GM12865 (cell line): ENCODE results near the gene IGSF23.

ENCODE experiments used
- DNase-seq: peaks from one replicate; pipeline ENCODE4 v3.0.0; 2010; ENCODE audit warnings: low read depth
- H3K4me3 ChIP-seq: 2 replicates; pipeline ENCODE4 v1.5.1; 2011; ENCODE audit warnings: mild to moderate bottlenecking, low read depth, low read length, control low read depth
- CTCF ChIP-seq: IDR thresholded peaks from 2 replicates; pipeline ENCODE4 v1.5.1; 2011; ENCODE audit warnings: low read length, control low read depth, low read depth, inconsistent platforms; ENCODE audit not compliant: insufficient read depth; ENCODE audit errors: missing control alignments

The IGSF23 gene

GRCh38 chr19:44642377-44642776 lies 29.0 kb downstream of the IGSF23 start:
- no peak for DNase-seq
- TF ChIP-seq CTCF, result no peak
- no peak overlapping the region for H3K4me3 ChIP-seq

- peak; percentile 42 for DNase-seq
- peak within 1 kb of the TSS; percentile 51 for H3K4me3 ChIP-seq
- TF ChIP-seq CTCF, result no peak
Measured at GRCh38 chr19:44643605-44644401, 30.4 kb downstream of the IGSF23 start, which contains the start of gene PVR. TSS of gene PVR (plus strand) at chr19:44643910. CDS start at chr19:44644097, 187 bp downstream.

DNA sequence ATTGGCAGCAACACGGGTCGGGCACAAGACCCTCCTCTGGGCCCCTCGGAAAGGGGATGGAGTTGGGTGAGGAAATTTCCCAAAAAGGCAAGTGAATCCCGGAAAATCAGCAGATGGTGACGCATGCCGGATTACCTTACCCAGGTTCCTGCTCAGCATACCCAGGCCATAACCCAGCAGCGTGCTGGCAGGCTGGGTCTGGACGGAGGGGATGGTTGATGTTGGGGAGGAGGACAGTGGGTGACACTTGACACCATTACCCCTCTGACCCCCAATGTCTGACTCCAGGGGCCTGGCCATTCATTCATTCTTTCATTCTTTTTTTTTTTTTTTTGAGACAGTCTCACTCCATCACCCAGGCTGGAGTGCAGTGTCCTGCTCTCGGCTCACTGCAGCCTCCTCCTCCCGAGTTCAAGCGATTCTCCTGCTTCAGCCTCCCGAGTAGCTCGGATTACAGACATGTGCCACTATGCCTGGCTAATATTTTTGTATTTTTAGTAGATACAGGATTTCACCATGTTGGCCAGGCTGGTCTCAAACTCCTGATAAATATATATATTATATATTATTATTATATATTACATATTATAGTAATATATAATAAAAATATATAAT lies 31.1 kb downstream of the IGSF23 start:
- H3K4me3 ChIP-seq, result peak overlapping the region; percentile 51
- no peak for DNase-seq
- no peak for TF ChIP-seq CTCF

DNA sequence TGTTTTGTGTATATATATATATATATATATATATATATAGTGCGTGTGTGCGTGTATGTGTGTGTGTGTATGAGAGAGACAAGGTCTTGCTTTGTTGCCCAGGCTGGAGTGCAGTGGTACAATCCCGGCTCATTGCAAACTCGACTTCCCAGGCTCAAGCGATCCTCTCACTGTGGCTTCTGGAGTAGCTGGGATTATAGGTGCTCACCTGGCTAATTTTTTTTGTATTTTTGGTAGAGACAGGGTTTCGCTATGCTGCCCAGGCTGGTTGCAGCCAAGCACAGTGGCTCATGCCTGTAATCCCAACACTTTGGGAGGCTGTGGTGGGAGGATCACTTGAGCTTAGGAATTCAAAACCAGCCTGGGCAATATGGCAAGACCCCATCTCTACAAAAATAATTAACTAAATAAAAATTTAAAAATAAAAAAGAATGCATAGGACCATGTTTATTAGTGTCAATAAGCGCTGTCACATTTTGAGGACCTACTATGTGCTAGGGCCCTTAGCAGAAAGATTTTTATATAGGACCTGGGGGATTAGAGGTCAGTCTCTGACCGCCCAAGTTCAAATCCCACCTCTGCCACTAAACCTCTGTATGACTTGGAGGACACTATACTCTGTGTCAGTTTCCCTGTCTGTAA lies 32.2 kb downstream of the IGSF23 start:
- H3K4me3 ChIP-seq, result no peak overlapping the region

DNA sequence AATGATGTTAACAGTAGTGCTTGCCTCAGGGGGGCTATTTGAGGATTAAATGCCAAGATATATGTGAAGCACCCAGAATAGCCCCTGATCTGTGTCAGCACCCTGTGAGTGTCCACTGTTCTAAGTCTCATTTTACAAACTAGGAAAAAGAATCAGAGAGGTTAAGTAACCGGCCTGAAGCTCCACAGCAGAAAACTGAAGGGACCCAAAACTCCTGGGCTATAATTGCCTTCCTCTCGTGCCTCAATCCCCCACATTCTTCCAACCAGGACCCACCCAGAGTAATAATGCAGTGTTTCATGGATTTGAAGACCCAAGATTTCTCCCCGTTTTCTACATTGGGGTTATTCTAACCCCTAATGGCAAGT lies 32.7 kb downstream of the IGSF23 start:
- DNase-seq, result no peak
- no peak for TF ChIP-seq CTCF

More for the DNA sequence above, 32.2 kb downstream of the IGSF23 start:
- TF ChIP-seq CTCF, result no peak
- no peak for DNase-seq

DNA sequence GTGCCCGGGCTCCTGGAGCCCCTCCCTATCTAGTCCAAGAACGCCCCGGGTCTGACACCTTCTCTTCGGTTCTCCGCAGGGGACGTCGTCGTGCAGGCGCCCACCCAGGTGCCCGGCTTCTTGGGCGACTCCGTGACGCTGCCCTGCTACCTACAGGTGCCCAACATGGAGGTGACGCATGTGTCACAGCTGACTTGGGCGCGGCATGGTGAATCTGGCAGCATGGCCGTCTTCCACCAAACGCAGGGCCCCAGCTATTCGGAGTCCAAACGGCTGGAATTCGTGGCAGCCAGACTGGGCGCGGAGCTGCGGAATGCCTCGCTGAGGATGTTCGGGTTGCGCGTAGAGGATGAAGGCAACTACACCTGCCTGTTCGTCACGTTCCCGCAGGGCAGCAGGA lies 33.8 kb downstream of the IGSF23 start:
- DNase-seq, result no peak
- TF ChIP-seq CTCF, result no peak

More for the DNA sequence above, 32.7 kb downstream of the IGSF23 start:
- no peak overlapping the region for H3K4me3 ChIP-seq

More for the DNA sequence above, 33.8 kb downstream of the IGSF23 start:
- H3K4me3 ChIP-seq, result no peak overlapping the region
